Liver (tissue), 9 donors: Measurements from ENCODE around the gene CHRNB2. TPM values are rescaled to one million over a fixed set of nuclear protein-coding genes. Genes with fewer than 3 reads are reported as not detected.

Source experiments
- DNase-seq: peaks from one replicate; pipeline ENCODE4 v3.0.0-alpha.2; 2017; ENCODE audit warnings: low spot score
- H3K27ac ChIP-seq, 2 donors: one replicate each; pipeline ENCODE4 v1.7.0; 2013; ENCODE audit warnings: inconsistent platforms in 2 of 2, low read length in 2 of 2, control low read depth in 1 of 2, low read depth in 1 of 2, mild to moderate bottlenecking in 1 of 2
- H3K27me3 ChIP-seq, 4 donors: one replicate each; pipeline versions ENCODE4 v1.6.1 to v1.7.0; 2013; ENCODE audit warnings: low read length in 3 of 4, inconsistent platforms in 1 of 4, mild to moderate bottlenecking in 1 of 4, moderate library complexity in 1 of 4; ENCODE audit not compliant: control insufficient read depth in 4 of 4, insufficient read depth in 4 of 4
- H3K36me3 ChIP-seq, 4 donors: one replicate each; pipeline versions ENCODE4 v1.6.1 to v1.7.0; 2013; ENCODE audit warnings: low read length in 3 of 4, mild to moderate bottlenecking in 3 of 4, low read depth in 1 of 4, moderate library complexity in 1 of 4; ENCODE audit not compliant: control insufficient read depth in 4 of 4, insufficient read depth in 3 of 4
- H3K4me1 ChIP-seq, 4 donors: one replicate each; pipeline versions ENCODE4 v1.6.1 to v1.7.0; 2013; ENCODE audit warnings: low read length in 3 of 4, mild to moderate bottlenecking in 3 of 4, moderate library complexity in 1 of 4; ENCODE audit not compliant: control insufficient read depth in 4 of 4, insufficient read depth in 4 of 4
- H3K4me3 ChIP-seq, 3 donors: one replicate each; pipeline versions ENCODE4 v1.6.1 to v1.7.0; 2013; ENCODE audit warnings: low read length in 3 of 3, control low read depth in 1 of 3, low read depth in 1 of 3, mild to moderate bottlenecking in 1 of 3
- H3K9ac ChIP-seq, 2 donors: one replicate each; pipeline ENCODE4 v1.7.0; 2013; ENCODE audit warnings: low read length in 2 of 2, mild to moderate bottlenecking in 2 of 2, moderate library complexity in 2 of 2, control low read depth in 1 of 2, low read depth in 1 of 2
- H3K9me3 ChIP-seq, 4 donors: one replicate each; pipeline versions ENCODE4 v1.6.1 to v1.7.0; 2013; ENCODE audit warnings: low read length in 3 of 4; ENCODE audit not compliant: control insufficient read depth in 4 of 4
- EGR1 ChIP-seq, 2 donors: IDR thresholded peaks; 2 replicates each; pipeline ENCODE4 v1.6.1; 2016 to 2018; ENCODE audit warnings: antibody characterized with exemption in 2 of 2, low read depth in 2 of 2
- FOXA1 ChIP-seq: IDR thresholded peaks from 2 replicates; pipeline ENCODE4 v1.6.1; 2016; ENCODE audit warnings: antibody characterized with exemption
- FOXA2 ChIP-seq: IDR thresholded peaks from 2 replicates; pipeline ENCODE4 v1.6.1; 2016; ENCODE audit warnings: antibody characterized with exemption
- GABPA ChIP-seq, 2 donors: IDR thresholded peaks in 1 of 2; conservative IDR thresholded peaks in 1 of 2; 2 replicates each; pipeline ENCODE4 v1.6.1; 2016; ENCODE audit warnings: antibody characterized with exemption in 2 of 2, mild to moderate bottlenecking in 1 of 2, moderate library complexity in 1 of 2
- HNF4A ChIP-seq, 2 donors: conservative IDR thresholded peaks; 2 replicates each; pipeline ENCODE4 v1.6.1; 2016; ENCODE audit warnings: antibody characterized with exemption in 2 of 2, mild to moderate bottlenecking in 2 of 2
- JUND ChIP-seq, 2 donors: IDR thresholded peaks; 2 replicates each; pipeline ENCODE4 v1.6.1; 2016; ENCODE audit warnings: antibody characterized with exemption in 2 of 2
- NR2F2 ChIP-seq: IDR thresholded peaks from 2 replicates; pipeline ENCODE4 v1.6.1; 2016; ENCODE audit warnings: antibody characterized with exemption
- RAD21 ChIP-seq, 2 donors: IDR thresholded peaks; 2 replicates each; pipeline ENCODE4 v1.6.1; 2016; ENCODE audit warnings: antibody characterized with exemption in 2 of 2, mild to moderate bottlenecking in 2 of 2
- RXRA ChIP-seq, 2 donors: IDR thresholded peaks; 2 replicates each; pipeline ENCODE4 v1.6.1; 2017 to 2018; ENCODE audit warnings: antibody characterized with exemption in 2 of 2, mild to moderate bottlenecking in 1 of 2
- SP1 ChIP-seq: IDR thresholded peaks from 2 replicates; pipeline ENCODE4 v1.6.1; 2018; ENCODE audit warnings: antibody characterized with exemption, mild to moderate bottlenecking
- TAF1 ChIP-seq: conservative IDR thresholded peaks from 2 replicates; pipeline ENCODE4 v1.6.1; 2016; ENCODE audit warnings: antibody characterized with exemption, mild to moderate bottlenecking
- YY1 ChIP-seq: IDR thresholded peaks from 2 replicates; pipeline ENCODE4 v1.6.1; 2016; ENCODE audit warnings: antibody characterized with exemption, mild to moderate bottlenecking
- WGBS: extraction: QIAGEN DNeasy Blood & Tissue Kit; methylation state at CpG from one replicate; pipeline ENCODE4 v1.1.7; 2013; 5-methylcytosine and 5-hydroxymethylcytosine counted together
- polyA plus RNA-seq, 2 donors: library from polyadenylated mRNA; stranded (reverse) in 1 of 2; unstranded in 1 of 2; fragments of 200-250 nt in 1 of 2; fragments of >200 nt in 1 of 2; fragmentation: Nextera tagmentation in 1 of 2; extraction: Ambion mirVana in 1 of 2; gene quantifications; one replicate each; pipeline versions ENCODE4 v1.2.1 to v1.2.3, GENCODE V29; 2013 to 2015
- total RNA-seq, 2 donors: library from RNA; depleted of rRNA; stranded (reverse); fragments of >200 nt; gene quantifications; one replicate each; pipeline ENCODE4 v1.2.3, GENCODE V29; 2014
- TF ChIP-seq, protein P1 (sequence below): IDR thresholded peaks from 2 replicates; pipeline ENCODE4 v1.6.1; 2016; ENCODE audit warnings: antibody characterized with exemption, mild to moderate bottlenecking
- TF ChIP-seq, protein P2 (sequence below): IDR thresholded peaks from 2 replicates; pipeline ENCODE4 v1.6.1; 2016; ENCODE audit warnings: antibody characterized with exemption
- TF ChIP-seq, protein P3 (sequence below): IDR thresholded peaks from 2 replicates; pipeline ENCODE4 v1.6.1; 2016; ENCODE audit warnings: antibody characterized with exemption
- TF ChIP-seq, protein P4 (sequence below): IDR thresholded peaks from 2 replicates; pipeline ENCODE4 v1.6.1; 2016; ENCODE audit warnings: antibody characterized with exemption
- TF ChIP-seq, protein P5 (sequence below): fragments of 150-350 bp; IDR thresholded peaks from 2 replicates; pipeline ENCODE4 v1.5.1; 2017; ENCODE audit warnings: improper control_type of control experiment, low read depth, low read length; ENCODE audit not compliant: missing input control
- donor health status: healthy.
- donor health status: healthy.
- donor health status: healthy.
- donor health status: healthy.
- donor health status: healthy.

Gene CHRNB2
- total and polyA plus RNA-seq, 4 donors, result under 0.01 to 0.06 (median 0.01) TPM; not detected in 1

DNA sequence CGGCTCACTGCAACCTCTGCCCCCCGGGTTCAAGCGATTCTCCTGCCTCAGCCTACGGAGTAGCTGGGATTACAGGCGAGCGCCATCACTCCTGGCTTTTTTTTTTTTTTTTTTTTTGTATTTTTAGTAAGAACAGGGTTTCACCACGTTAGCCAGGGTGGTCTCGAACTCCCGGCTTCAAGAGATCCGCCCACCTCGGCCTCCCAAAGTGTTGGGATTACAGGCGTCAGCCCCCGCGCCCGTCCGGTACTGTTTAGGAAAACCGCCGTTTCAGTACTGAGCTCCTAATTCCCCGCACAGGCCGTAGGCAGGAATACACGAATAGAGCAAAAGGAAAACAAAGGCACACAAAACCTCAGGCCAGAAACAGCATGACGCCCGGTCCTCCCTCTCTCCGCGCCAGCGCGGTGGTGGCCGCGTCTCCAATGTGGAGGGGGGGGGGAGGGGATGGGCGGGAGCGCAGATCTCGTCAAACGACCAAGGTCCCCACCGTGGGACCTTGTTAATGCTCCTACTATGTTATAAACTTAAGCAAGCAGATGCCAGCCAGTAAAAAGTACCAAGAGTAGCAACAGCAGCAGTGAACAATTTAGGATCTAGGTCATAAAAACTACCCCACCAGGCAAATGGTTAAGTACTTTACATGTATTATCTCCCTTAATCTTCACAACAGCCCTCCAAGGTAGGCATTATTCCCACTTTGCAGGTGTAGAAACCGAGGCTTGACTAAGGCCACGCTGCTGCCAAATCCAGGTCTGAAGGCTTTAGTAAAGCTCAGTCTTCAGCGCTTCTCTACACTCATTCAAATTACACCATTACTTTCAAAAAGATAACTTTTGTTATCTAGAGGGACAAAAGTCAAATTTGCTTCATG, 41.1 kb downstream of the CHRNB2 start:
- peak; percentile 50 for DNase-seq
- Histone ChIP-seq H3K4me1 (peaks cover 1 to 30% (median 19%) of the 10 kb centered on the region in 4 donors), H3K36me3 (no peaks in the 10 kb centered on the region), H3K27ac (peak overlapping the region; percentile 97 to 98), H3K9me3 (no peaks in the 10 kb centered on the region), H3K9ac (peak overlapping the region; percentile 70 to 88), H3K27me3 (no peaks in the 10 kb centered on the region), H3K4me3 (peak overlapping the region; percentile 75 to 100 (median 90))
- TF ChIP-seq JUND (IDR thresholded peaks at IDR 0.05), result peak in 1 of 2 donors; percentile 14
- no peak for TF ChIP-seq GABPA (IDR thresholded peaks at IDR 0.05 in 1 of 2, conservative IDR thresholded peaks at IDR 0.05 in 1 of 2)
- TF ChIP-seq RXRA (IDR thresholded peaks at IDR 0.05), result no peak
- TF ChIP-seq RAD21 (IDR thresholded peaks at IDR 0.05), result no peak
- TF ChIP-seq SP1, result peak; percentile 5
- peak; percentile 83 for TF ChIP-seq YY1
- TF ChIP-seq, protein P1, sequence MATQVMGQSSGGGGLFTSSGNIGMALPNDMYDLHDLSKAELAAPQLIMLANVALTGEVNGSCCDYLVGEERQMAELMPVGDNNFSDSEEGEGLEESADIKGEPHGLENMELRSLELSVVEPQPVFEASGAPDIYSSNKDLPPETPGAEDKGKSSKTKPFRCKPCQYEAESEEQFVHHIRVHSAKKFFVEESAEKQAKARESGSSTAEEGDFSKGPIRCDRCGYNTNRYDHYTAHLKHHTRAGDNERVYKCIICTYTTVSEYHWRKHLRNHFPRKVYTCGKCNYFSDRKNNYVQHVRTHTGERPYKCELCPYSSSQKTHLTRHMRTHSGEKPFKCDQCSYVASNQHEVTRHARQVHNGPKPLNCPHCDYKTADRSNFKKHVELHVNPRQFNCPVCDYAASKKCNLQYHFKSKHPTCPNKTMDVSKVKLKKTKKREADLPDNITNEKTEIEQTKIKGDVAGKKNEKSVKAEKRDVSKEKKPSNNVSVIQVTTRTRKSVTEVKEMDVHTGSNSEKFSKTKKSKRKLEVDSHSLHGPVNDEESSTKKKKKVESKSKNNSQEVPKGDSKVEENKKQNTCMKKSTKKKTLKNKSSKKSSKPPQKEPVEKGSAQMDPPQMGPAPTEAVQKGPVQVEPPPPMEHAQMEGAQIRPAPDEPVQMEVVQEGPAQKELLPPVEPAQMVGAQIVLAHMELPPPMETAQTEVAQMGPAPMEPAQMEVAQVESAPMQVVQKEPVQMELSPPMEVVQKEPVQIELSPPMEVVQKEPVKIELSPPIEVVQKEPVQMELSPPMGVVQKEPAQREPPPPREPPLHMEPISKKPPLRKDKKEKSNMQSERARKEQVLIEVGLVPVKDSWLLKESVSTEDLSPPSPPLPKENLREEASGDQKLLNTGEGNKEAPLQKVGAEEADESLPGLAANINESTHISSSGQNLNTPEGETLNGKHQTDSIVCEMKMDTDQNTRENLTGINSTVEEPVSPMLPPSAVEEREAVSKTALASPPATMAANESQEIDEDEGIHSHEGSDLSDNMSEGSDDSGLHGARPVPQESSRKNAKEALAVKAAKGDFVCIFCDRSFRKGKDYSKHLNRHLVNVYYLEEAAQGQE, result peak; percentile 13
- TF ChIP-seq TAF1, result peak; percentile 56
- TF ChIP-seq HNF4A (conservative IDR thresholded peaks at IDR 0.05), result peak; percentile 14 to 63
- TF ChIP-seq NR2F2, result peak; percentile 1
- TF ChIP-seq, protein P2, sequence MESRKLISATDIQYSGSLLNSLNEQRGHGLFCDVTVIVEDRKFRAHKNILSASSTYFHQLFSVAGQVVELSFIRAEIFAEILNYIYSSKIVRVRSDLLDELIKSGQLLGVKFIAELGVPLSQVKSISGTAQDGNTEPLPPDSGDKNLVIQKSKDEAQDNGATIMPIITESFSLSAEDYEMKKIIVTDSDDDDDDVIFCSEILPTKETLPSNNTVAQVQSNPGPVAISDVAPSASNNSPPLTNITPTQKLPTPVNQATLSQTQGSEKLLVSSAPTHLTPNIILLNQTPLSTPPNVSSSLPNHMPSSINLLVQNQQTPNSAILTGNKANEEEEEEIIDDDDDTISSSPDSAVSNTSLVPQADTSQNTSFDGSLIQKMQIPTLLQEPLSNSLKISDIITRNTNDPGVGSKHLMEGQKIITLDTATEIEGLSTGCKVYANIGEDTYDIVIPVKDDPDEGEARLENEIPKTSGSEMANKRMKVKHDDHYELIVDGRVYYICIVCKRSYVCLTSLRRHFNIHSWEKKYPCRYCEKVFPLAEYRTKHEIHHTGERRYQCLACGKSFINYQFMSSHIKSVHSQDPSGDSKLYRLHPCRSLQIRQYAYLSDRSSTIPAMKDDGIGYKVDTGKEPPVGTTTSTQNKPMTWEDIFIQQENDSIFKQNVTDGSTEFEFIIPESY, result no peak
- TF ChIP-seq, protein P3, sequence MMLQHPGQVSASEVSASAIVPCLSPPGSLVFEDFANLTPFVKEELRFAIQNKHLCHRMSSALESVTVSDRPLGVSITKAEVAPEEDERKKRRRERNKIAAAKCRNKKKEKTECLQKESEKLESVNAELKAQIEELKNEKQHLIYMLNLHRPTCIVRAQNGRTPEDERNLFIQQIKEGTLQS, result peak; percentile 38
- no peak for TF ChIP-seq FOXA2
- WGBS, result 4% methylated on average over 37 of the region's 37 CpGs

DNA sequence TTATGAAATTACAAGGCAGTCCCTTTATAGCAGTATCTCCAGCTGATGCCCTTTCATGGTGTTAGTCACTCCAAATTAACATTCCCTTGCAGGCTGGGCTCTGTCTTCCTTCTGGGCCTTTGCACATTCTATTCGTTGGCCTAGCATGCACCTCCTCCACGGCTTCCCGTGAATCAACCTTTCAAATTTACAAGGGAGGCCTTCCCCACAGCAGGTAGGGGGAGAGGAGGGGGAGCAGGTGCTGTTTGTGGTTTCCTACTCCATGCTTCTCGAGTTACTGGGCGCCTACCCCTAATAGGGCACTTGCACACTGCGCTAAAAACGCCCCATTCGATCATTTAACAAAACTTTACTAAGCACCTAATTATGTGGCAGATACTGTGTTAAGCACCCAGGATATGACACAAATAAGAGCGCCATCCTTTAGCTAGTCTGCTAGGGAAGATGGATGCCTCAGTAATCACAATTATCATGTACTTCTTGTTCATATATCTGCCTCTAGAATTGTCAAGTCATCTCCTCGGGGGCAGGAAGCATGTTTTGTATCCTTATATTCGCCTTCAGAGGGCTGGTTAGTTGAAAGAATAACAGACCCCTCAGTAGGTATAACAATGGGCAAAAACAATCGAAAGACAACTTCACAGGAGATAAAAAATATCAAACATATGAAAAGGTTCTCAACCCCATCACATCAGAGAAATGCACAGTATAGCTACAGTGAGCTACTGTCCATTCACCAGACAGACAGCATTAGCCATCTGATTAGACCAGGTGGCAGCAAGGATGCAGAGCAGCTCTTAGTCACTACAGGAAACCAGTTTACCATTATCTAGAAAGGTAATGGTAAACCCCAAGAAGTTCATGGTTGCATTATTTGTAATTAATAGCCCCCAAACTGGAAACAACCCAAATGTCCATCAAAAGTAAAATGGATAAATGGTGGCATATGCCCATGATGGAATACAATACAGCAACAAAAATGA, 42.1 kb downstream of the CHRNB2 start:
- Histone ChIP-seq H3K4me1 (peaks cover 1 to 25% (median 18%) of the 10 kb centered on the region in 4 donors), H3K4me3 (no peak overlapping the region), H3K27ac (peak overlapping the region in 1 of 2 donors; percentile 98), H3K9ac (peak overlapping the region in 1 of 2 donors; percentile 20), H3K27me3 (no peaks in the 10 kb centered on the region), H3K9me3 (no peaks in the 10 kb centered on the region), H3K36me3 (no peaks in the 10 kb centered on the region)
- DNase-seq, result no peak
- WGBS, result 76% methylated on average over 12 of the region's 12 CpGs
- TF ChIP-seq FOXA1 (no peak), FOXA2 (no peak), RXRA (IDR thresholded peaks at IDR 0.05) (no peak), RAD21 (IDR thresholded peaks at IDR 0.05) (no peak), GABPA (IDR thresholded peaks at IDR 0.05 in 1 of 2, conservative IDR thresholded peaks at IDR 0.05 in 1 of 2) (no peak), SP1 (no peak), EGR1 (IDR thresholded peaks at IDR 0.05; ENCODE audit: low read depth in 2 of 2) (no peak)
- TF ChIP-seq, protein P4, sequence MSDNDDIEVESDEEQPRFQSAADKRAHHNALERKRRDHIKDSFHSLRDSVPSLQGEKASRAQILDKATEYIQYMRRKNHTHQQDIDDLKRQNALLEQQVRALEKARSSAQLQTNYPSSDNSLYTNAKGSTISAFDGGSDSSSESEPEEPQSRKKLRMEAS, result no peak
- TF ChIP-seq, protein P5, sequence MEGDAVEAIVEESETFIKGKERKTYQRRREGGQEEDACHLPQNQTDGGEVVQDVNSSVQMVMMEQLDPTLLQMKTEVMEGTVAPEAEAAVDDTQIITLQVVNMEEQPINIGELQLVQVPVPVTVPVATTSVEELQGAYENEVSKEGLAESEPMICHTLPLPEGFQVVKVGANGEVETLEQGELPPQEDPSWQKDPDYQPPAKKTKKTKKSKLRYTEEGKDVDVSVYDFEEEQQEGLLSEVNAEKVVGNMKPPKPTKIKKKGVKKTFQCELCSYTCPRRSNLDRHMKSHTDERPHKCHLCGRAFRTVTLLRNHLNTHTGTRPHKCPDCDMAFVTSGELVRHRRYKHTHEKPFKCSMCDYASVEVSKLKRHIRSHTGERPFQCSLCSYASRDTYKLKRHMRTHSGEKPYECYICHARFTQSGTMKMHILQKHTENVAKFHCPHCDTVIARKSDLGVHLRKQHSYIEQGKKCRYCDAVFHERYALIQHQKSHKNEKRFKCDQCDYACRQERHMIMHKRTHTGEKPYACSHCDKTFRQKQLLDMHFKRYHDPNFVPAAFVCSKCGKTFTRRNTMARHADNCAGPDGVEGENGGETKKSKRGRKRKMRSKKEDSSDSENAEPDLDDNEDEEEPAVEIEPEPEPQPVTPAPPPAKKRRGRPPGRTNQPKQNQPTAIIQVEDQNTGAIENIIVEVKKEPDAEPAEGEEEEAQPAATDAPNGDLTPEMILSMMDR, result no peak
- TF ChIP-seq, protein P1, result no peak
